ENCODE measurements around the gene TUBB4A. TPM values are rescaled to one million over a fixed set of nuclear protein-coding genes. Genes with fewer than 3 reads are reported as not detected.

The TUBB4A gene
- total RNA-seq, 3 donors from 2014 or later, result 0.26 to 14.6 (median 0.82) TPM

DNA sequence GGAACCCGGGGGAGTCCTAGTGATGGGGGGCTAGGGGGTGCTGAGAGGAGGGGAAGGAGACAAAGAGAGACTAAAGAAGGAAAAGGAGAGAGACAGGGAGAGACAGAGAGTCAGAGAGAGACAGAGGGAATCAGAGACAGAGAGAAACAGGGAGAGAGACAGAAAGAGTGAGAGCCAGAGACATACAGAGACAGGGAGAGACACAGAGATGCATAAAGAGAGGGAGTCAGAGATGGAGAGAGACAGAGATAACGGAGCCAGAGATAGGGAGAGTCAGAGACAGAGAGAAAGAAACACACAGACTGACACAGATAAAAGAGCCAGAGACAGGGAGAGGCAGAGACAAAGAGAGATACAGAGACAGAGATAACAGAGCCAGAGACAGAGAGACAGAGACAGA, 27.2 kb upstream of the TUBB4A start:
- TF ChIP-seq, protein P1, sequence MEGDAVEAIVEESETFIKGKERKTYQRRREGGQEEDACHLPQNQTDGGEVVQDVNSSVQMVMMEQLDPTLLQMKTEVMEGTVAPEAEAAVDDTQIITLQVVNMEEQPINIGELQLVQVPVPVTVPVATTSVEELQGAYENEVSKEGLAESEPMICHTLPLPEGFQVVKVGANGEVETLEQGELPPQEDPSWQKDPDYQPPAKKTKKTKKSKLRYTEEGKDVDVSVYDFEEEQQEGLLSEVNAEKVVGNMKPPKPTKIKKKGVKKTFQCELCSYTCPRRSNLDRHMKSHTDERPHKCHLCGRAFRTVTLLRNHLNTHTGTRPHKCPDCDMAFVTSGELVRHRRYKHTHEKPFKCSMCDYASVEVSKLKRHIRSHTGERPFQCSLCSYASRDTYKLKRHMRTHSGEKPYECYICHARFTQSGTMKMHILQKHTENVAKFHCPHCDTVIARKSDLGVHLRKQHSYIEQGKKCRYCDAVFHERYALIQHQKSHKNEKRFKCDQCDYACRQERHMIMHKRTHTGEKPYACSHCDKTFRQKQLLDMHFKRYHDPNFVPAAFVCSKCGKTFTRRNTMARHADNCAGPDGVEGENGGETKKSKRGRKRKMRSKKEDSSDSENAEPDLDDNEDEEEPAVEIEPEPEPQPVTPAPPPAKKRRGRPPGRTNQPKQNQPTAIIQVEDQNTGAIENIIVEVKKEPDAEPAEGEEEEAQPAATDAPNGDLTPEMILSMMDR (IDR thresholded peaks at IDR 0.05), result no peak
- intact Hi-C loops (cut with DNase I, micrococcal nuclease), result no loop called here
- H3K9me3 ChIP-seq, result no peaks in the 10 kb centered on the region
- no peak for DNase-seq
- no peak overlapping the region for H3K4me3 ChIP-seq
- no peak for ATAC-seq
- peaks cover 9% of the 10 kb centered on the region for H3K4me1 ChIP-seq (ENCODE audit: low read depth)
- H3K36me3 ChIP-seq (ENCODE audit: low read depth), result no peaks in the 10 kb centered on the region

DNA sequence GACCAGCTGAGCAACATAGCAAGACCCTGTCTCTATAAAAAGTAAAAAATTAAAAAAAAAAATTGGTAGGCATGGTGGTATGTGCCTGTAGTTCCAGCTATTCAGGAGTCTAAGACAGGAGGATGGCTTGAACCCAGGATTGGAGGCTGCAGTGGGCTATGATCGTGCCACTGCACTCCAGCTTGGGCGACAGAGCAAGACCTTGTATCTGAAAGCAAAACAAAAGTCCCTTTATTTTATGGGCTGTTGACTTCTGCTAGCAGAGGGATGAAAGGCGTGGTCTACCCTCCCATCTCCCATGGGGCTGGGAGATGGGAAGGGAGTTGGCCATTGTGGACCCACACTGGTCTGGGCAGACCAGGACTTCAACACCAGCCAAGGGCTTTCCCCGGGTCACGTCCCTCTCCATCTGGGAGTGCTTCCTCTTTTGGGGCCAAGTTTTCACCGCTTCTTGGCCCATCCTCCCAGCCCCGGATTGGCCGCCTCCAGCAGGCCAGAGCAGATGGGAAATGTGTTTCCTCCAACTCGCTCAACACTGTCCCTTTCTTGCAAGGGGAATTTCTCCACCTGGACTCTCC, 26.5 kb upstream of the TUBB4A start:
- TF ChIP-seq, protein P1 (IDR thresholded peaks at IDR 0.05), result no peak
- ATAC-seq (peak; percentile 15), DNase-seq (peak; percentile 48 to 70 (median 52))
- H3K4me3 ChIP-seq, result no peak overlapping the region
- intact Hi-C loops (cut with DNase I, micrococcal nuclease), result no loop called here
- H3K4me1 ChIP-seq (ENCODE audit: low read depth), result peaks cover 9% of the 10 kb centered on the region
- H3K9me3 ChIP-seq, result no peaks in the 10 kb centered on the region
- no peaks in the 10 kb centered on the region for H3K36me3 ChIP-seq (ENCODE audit: low read depth)

DNA sequence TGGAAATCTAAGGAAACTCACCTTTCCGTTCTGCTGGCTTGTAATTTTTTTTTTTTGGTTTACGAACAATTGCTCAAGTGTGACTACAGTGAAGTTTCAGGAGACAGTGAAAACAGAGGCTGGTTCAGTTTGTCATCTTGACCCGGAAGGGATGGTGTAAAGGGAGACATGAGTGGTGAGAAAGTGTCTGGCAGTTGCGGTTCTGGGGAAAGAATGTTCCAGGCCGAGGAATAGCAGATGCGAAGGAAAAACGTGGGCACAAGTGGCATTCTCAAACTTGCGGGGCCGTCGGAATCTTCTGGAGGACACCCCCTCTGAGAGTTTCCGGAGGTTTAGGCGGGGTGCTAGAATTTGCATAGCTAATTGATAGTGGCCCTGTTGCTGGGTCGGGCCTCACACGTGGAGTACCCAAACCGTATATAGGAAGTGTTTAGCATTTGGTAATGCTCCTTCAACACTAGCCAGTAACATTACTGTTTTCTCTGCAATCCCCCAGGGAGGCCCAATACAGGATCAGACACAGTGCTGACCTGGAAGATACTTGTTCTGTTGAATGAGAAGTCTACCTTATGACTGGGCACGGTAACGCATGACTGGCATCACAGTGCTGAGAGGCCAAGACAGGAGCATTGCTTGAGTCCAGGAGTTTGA, 25.9 kb upstream of the TUBB4A start:
- DNase-seq (peak in 1 of 3 donors; percentile 51), ATAC-seq (peak; percentile 3)
- TF ChIP-seq, protein P1 (IDR thresholded peaks at IDR 0.05), result no peak
- no peaks in the 10 kb centered on the region for H3K9me3 ChIP-seq
- intact Hi-C loops (cut with DNase I, micrococcal nuclease), result no loop called here
- peaks cover 9% of the 10 kb centered on the region for H3K4me1 ChIP-seq (ENCODE audit: low read depth)
- no peaks in the 10 kb centered on the region for H3K36me3 ChIP-seq (ENCODE audit: low read depth)
- H3K4me3 ChIP-seq, result no peak overlapping the region

DNA sequence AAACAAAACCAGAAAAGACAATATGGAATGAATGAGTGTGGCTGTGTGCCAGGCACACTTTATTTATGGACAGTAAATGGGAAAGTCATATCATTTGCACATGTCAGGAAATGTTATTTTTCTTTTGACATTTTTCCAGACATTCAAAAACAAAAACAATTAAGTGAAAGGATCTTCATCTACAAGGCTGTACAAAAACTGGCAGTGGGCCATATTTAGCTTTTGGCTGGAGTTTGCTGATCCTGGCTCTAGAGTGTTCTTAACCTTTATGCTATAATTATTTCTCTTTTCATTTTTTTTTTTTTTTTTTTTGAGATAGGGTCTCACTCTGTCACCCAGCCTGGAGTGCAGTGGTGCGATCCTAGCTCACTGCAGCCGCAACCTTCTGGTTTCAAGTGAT, 22.2 kb upstream of the TUBB4A start:
- Histone ChIP-seq H3K9me3 (no peaks in the 10 kb centered on the region), H3K36me3 (ENCODE audit: low read depth) (no peaks in the 10 kb centered on the region), H3K4me3 (no peak overlapping the region), H3K4me1 (ENCODE audit: low read depth) (no peaks in the 10 kb centered on the region)
- intact Hi-C loops (cut with DNase I, micrococcal nuclease), result no loop called here
- ATAC-seq (no peak), DNase-seq (no peak)
- TF ChIP-seq, protein P1 (IDR thresholded peaks at IDR 0.05), result no peak

DNA sequence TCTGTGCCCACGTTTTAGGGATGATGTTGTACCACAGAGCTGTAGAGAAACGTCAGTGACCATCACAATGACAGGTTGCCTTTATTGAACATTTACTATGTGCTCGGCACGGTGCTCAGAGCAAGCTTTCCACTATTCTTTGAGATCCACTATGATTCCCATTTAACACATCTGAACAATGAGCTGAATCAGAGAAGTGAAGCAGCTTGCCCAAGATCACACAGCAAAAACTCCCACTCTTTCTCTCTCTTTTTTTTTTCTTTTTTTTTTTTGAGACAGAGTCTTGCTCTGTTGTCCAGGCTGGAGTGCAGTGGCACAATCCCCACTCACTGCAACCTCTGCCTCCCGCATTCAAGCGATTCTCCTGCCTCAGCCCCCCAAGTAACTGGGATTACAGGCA, 20.6 kb upstream of the TUBB4A start:
- H3K36me3 ChIP-seq (ENCODE audit: low read depth), result no peaks in the 10 kb centered on the region
- no peaks in the 10 kb centered on the region for H3K9me3 ChIP-seq
- TF ChIP-seq, protein P1 (IDR thresholded peaks at IDR 0.05), result no peak
- H3K4me1 ChIP-seq (ENCODE audit: low read depth), result no peaks in the 10 kb centered on the region
- ATAC-seq, result no peak
- no peak overlapping the region for H3K4me3 ChIP-seq
- intact Hi-C loops (cut with DNase I, micrococcal nuclease), result no loop called here
- DNase-seq, result no peak

All from mucosa of descending colon (tissue), 3 donors.